MCF 10A (cell line): ENCODE measurements around the gene DGCR2. TPM values are rescaled to one million over a fixed set of nuclear protein-coding genes. Genes with fewer than 3 reads are reported as not detected.

Experiments used
- BruUV-seq: library from RNA; stranded (reverse); fragments of 400-500 nt; replicated peaks from 2 replicates; lab custom pipeline; 2021; lab: Mats Ljungman, UMichigan
- CTCF ChIA-PET: fragments of 300-600 bp; sonication (Branson Sonifier 250); formaldehyde crosslinking; extraction: SDS; loops from one replicate; lab custom pipeline; 2021; ENCODE audit warnings: antibody characterized with exemption, inconsistent platforms; lab: Yijun Ruan, JAX
- POLR2A ChIA-PET: fragments of 300-600, 350-650 bp; sonication (Branson Sonifier 250); formaldehyde crosslinking; extraction: SDS; loops from one replicate; lab custom pipeline; 2020; ENCODE audit warnings: antibody characterized with exemption, inconsistent platforms; lab: Yijun Ruan, JAX
- DNase-seq: peaks from one replicate; pipeline ENCODE4 v3.0.0-alpha.2; 2018; ENCODE audit not compliant: unreplicated experiment
- H3K27ac Mint-ChIP-seq: one replicate; pipeline ENCODE4 v1.8.0; 2022; ENCODE audit warnings: mild to moderate bottlenecking, low read depth, mixed read lengths; ENCODE audit not compliant: unreplicated experiment
- H3K27me3 Mint-ChIP-seq: one replicate; pipeline ENCODE4 v1.8.0; 2022; ENCODE audit warnings: mixed read lengths; ENCODE audit not compliant: insufficient read depth, unreplicated experiment
- H3K36me3 Mint-ChIP-seq: one replicate; pipeline ENCODE4 v1.8.0; 2022; ENCODE audit warnings: mild to moderate bottlenecking, moderate library complexity, mixed read lengths; ENCODE audit not compliant: insufficient read depth, unreplicated experiment
- H3K4me1 Mint-ChIP-seq: one replicate; pipeline ENCODE4 v1.8.0; 2022; ENCODE audit warnings: mixed read lengths; ENCODE audit not compliant: insufficient read depth, unreplicated experiment
- H3K4me3 Mint-ChIP-seq: one replicate; pipeline ENCODE4 v1.8.0; 2022; ENCODE audit warnings: mild to moderate bottlenecking, moderate library complexity, mixed read lengths; ENCODE audit not compliant: unreplicated experiment
- H3K9me3 Mint-ChIP-seq: one replicate; pipeline ENCODE4 v1.8.0; 2022; ENCODE audit warnings: mixed read lengths; ENCODE audit not compliant: unreplicated experiment
- CTCF ChIP-seq: fragments of 200-600 bp; IDR thresholded peaks from one replicate; pipeline ENCODE4 v1.8.0; 2022; ENCODE audit warnings: antibody characterized with exemption, mild to moderate bottlenecking; ENCODE audit not compliant: unreplicated experiment
- intact Hi-C: fragments of 100-400 bp; cut with micrococcal nuclease; formaldehyde crosslinking; loops from 2 replicates; pipeline ENCODE4 v1.14.1; 2022
- total RNA-seq: library from RNA; stranded (reverse); gene quantifications from 2 replicates; pipeline ENCODE4 v1.2.3, GENCODE V29; 2022

The DGCR2 gene
- total RNA-seq, 1 experiment from 2014 or later: 41.2 TPM

DNA sequence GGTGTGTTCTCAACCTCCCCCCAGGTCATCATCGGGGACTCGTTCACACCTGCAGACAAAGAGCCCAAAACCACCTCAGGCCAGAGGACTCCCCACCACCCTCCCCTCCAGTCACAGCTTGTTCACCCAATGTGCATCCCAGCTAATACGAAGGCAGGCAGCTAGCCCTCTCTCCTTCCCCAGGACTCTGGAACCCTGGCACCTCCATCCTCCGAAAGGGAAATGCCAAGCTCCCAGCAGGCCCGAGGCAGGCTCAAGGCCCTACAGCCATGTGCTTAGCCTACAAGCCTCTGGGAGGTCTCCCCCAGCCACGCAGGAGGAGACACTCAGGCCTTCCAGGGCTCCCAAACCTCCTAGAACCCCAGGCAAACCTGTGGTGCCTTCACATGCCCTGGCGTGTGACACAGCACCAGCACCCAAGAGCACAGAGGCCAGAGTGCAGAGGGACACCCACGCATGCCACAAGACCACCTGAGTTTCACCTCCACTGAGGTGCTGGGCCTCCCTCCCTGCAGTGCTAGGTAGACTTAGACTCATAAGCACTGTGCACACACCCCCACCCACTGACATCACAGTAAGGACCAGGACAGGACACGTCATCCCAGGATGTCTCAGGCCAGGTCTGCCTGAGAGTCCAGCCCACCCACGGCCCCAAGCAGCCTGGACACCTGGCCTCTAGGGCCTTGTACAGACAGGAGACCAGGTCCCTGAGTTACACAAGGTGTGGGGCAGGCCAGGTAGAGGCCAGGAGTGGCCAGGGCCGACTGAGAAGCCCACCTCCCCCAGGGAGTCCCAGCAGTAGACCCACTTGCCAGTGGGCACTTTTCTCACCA lies 15.4 kb upstream of the DGCR2 start:
- Mint-ChIP-seq H3K27ac (no peak overlapping the region), H3K9me3 (no peaks in the 10 kb centered on the region), H3K4me1 (no peaks in the 10 kb centered on the region), H3K4me3 (no peak overlapping the region), H3K36me3 (peaks cover 62% of the 10 kb centered on the region), H3K27me3 (no peaks in the 10 kb centered on the region)
- no peak for DNase-seq
- ChIA-PET CTCF (no interaction called here), POLR2A (interaction anchor here (0.7 to 1.1 kb wide), 2 partner anchors 11 to 18 kb away, joined by 4 read pairs; no protein-coding TSS in a partner anchor)
- intact Hi-C loops: no loop called here
- BruUV-seq: no TSS peak
- TF ChIP-seq CTCF: no peak

DNA sequence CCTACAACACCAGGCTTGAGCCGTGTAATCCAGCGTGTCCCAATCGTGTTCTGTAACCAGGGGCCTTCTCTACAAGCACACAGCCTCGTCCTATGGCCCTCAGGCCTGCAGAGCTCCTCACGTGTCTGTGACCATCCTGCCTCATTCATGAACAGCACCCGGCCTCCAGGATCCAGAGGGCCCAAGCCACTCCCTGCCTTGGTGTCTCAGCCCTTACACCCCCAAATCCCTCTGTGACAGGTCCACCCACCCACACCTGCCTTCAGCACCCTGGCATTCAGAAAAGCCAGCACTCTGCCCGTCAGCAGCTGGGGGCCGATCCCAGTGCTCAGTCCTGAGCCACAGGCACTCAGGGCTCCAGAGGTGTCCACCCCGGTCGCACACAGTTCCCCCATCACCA lies 14.7 kb upstream of the DGCR2 start:
- no TSS peak for BruUV-seq
- TF ChIP-seq CTCF: no peak
- no peak overlapping the region for H3K27ac Mint-ChIP-seq

DNA sequence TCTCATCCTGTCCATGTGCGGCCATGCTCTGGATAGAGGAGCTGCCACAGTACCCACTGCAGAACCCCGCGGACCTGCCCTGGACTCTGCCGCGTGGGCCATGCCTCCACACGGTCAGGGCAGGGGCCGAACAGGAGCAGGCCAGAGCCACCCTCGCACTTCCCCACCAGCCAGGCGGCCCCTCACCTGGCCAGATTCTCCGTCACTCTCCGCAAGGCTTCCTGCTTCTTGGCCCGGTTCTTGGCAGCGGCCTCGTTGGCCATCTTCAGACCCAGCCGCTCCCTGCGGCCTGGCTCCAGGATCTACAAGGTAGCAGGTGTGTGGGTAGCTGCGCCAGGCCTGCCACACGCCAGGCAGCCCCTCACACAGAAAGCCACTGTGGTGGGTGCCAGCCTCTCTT lies 12.7 kb upstream of the DGCR2 start:
- H3K9me3 Mint-ChIP-seq: no peaks in the 10 kb centered on the region
- peaks cover 44% of the 10 kb centered on the region for H3K36me3 Mint-ChIP-seq

More for the DNA sequence above, 14.7 kb upstream of the DGCR2 start:
- DNase-seq: no peak
- H3K27me3 Mint-ChIP-seq: no peaks in the 10 kb centered on the region
- H3K4me3 Mint-ChIP-seq: no peak overlapping the region
- H3K9me3 Mint-ChIP-seq: no peaks in the 10 kb centered on the region
- ChIA-PET POLR2A (no interaction called here), CTCF (interaction anchor here (0.5 kb wide), 1 partner anchor 15 kb away, joined by 3 read pairs; the partner anchor contains the start of gene DGCR2)
- H3K36me3 Mint-ChIP-seq: peaks cover 58% of the 10 kb centered on the region
- intact Hi-C loops: no loop called here
- H3K4me1 Mint-ChIP-seq: no peaks in the 10 kb centered on the region

More for the DNA sequence above, 12.7 kb upstream of the DGCR2 start:
- ChIA-PET POLR2A (interaction anchor here (0.8 to 1.7 kb wide), 3 partner anchors 9 to 13 kb away, joined by 3 to 5 read pairs (median 4); partner anchors contain the start of genes DGCR2 and ESS2), CTCF (interaction anchor here (1.2 kb wide), 1 partner anchor 10 kb away, joined by 3 read pairs; the partner anchor contains the start of gene ESS2)
- intact Hi-C loops: no loop called here
- no peak for DNase-seq
- Mint-ChIP-seq H3K27ac (no peak overlapping the region), H3K27me3 (no peaks in the 10 kb centered on the region), H3K4me1 (peaks cover 2% of the 10 kb centered on the region), H3K4me3 (no peak overlapping the region)
- TF ChIP-seq CTCF: no peak
- no TSS peak for BruUV-seq
